ENCODE measurements around the gene ANXA4.

ANXA4 gene

GRCh38 chr2:69776886-69777785, 35.2 kb downstream of the ANXA4 start:
- DNase-seq (ENCODE audit: extremely low read depth, insufficient read length): no peak
- Histone ChIP-seq H3K27me3 (replicated peaks; ENCODE audit: control insufficient read depth, insufficient read depth, low read length) (no peaks in the 10 kb centered on the region), H3K4me3 (replicated peaks; ENCODE audit: low read depth, low read length) (no peak overlapping the region), H3K36me3 (ENCODE audit: control insufficient read depth, insufficient read depth, low read length) (no peaks in the 10 kb centered on the region)
- TF ChIP-seq, protein P1, sequence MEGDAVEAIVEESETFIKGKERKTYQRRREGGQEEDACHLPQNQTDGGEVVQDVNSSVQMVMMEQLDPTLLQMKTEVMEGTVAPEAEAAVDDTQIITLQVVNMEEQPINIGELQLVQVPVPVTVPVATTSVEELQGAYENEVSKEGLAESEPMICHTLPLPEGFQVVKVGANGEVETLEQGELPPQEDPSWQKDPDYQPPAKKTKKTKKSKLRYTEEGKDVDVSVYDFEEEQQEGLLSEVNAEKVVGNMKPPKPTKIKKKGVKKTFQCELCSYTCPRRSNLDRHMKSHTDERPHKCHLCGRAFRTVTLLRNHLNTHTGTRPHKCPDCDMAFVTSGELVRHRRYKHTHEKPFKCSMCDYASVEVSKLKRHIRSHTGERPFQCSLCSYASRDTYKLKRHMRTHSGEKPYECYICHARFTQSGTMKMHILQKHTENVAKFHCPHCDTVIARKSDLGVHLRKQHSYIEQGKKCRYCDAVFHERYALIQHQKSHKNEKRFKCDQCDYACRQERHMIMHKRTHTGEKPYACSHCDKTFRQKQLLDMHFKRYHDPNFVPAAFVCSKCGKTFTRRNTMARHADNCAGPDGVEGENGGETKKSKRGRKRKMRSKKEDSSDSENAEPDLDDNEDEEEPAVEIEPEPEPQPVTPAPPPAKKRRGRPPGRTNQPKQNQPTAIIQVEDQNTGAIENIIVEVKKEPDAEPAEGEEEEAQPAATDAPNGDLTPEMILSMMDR (IDR thresholded peaks at IDR 0.05; ENCODE audit: insufficient read depth, low read length, poor library complexity, severe bottlenecking): no peak

- DNase-seq (ENCODE audit: extremely low read depth, insufficient read length): no peak
- Histone ChIP-seq H3K36me3 (ENCODE audit: control insufficient read depth, insufficient read depth, low read length) (no peaks in the 10 kb centered on the region), H3K27me3 (replicated peaks; ENCODE audit: control insufficient read depth, insufficient read depth, low read length) (no peaks in the 10 kb centered on the region), H3K4me3 (replicated peaks; ENCODE audit: low read depth, low read length) (no peak overlapping the region)
- TF ChIP-seq, protein P1 (IDR thresholded peaks at IDR 0.05; ENCODE audit: insufficient read depth, low read length, poor library complexity, severe bottlenecking): no peak
Measured at GRCh38 chr2:69777786-69778105, 35.8 kb downstream of the ANXA4 start.

GRCh38 chr2:69779258-69780001, 37.5 kb downstream of the ANXA4 start:
- no peak for DNase-seq (ENCODE audit: extremely low read depth, insufficient read length)
- Histone ChIP-seq H3K36me3 (ENCODE audit: control insufficient read depth, insufficient read depth, low read length) (no peaks in the 10 kb centered on the region), H3K4me3 (replicated peaks; ENCODE audit: low read depth, low read length) (no peak overlapping the region), H3K27me3 (replicated peaks; ENCODE audit: control insufficient read depth, insufficient read depth, low read length) (no peaks in the 10 kb centered on the region)
- TF ChIP-seq, protein P1 (IDR thresholded peaks at IDR 0.05; ENCODE audit: insufficient read depth, low read length, poor library complexity, severe bottlenecking): no peak

- no peaks in the 10 kb centered on the region for H3K27me3 ChIP-seq (replicated peaks; ENCODE audit: control insufficient read depth, insufficient read depth, low read length)
- TF ChIP-seq, protein P1 (IDR thresholded peaks at IDR 0.05; ENCODE audit: insufficient read depth, low read length, poor library complexity, severe bottlenecking): no peak
- no peak overlapping the region for H3K4me3 ChIP-seq (replicated peaks; ENCODE audit: low read depth, low read length)
- no peak for DNase-seq (ENCODE audit: extremely low read depth, insufficient read length)
- no peaks in the 10 kb centered on the region for H3K36me3 ChIP-seq (ENCODE audit: control insufficient read depth, insufficient read depth, low read length)
Measured at GRCh38 chr2:69780921-69781320, 39.0 kb downstream of the ANXA4 start.

DNA sequence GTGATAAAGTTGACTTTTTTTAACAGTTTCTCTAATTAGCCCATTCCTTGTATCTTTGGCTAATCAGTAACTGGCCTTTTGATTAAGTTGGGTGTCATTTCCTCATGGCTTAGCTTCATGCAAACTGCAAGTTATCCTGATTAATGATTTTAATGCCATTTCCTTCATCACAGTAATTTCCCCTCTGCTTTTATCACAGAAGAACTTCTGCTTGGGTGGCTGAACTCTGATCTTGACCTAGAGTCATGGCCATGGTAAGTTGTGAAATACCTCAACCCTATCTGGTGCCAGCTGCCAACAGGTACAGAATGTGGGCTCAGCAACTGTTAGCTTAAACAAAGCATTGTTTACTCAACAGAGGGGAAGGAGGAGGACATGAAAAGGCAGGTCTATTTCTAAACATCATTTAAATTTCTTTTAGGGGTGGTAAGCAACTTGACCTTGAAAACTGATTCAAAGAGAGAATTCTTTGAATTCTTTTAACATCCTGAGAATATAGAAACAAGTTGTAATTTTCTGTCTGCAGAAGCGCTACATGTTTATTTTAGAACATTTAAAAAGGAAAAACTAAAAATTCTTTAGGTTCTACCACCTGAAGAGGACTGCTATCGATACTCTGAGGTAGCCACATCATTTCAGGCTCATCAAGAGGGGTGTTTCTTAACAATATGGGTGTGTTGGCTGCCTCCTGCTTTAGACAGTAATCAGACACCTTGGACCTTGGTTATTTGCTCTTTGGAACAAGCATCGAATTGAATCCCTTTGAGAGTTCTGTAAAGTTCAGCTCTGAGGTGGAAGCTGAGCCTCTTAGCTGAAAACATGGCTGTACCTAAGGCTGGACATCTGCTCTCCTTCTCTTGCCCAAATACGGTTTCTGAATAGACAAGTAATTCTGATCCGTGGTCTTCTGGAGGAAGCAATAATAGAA, 39.7 kb downstream of the ANXA4 start:
- TF ChIP-seq, protein P1 (IDR thresholded peaks at IDR 0.05; ENCODE audit: insufficient read depth, low read length, poor library complexity, severe bottlenecking): no peak
- Histone ChIP-seq H3K27me3 (replicated peaks; ENCODE audit: control insufficient read depth, insufficient read depth, low read length) (no peaks in the 10 kb centered on the region), H3K4me3 (replicated peaks; ENCODE audit: low read depth, low read length) (no peak overlapping the region), H3K36me3 (ENCODE audit: control insufficient read depth, insufficient read depth, low read length) (no peaks in the 10 kb centered on the region)
- DNase-seq (ENCODE audit: extremely low read depth, insufficient read length): no peak

Data from GM06990 (cell line).